Kidney (tissue), 14 donors: ENCODE measurements around the gene POFUT1. TPM values are rescaled to one million over a fixed set of nuclear protein-coding genes. Genes with fewer than 3 reads are reported as not detected.
"Not testable (repeated sequence)": the region's sequence is repeated elsewhere in the genome, so short reads cannot be mapped to it uniquely, and the experiment has no call there.

Experiments used
- DNase-seq, 5 donors: peaks; one replicate each; pipeline ENCODE4 v3.0.0-alpha.2; 2013 to 2020
- FAIRE-seq: peaks from 2 replicates; lab custom pipeline; 2012; peaks lifted over from hg19 to GRCh38; lab: Jason Lieb, UNC
- H3K27ac ChIP-seq, 2 donors: one replicate each; pipeline ENCODE4 v1.7.0; 2013; ENCODE audit warnings: low read depth in 2 of 2, low read length in 2 of 2, inconsistent platforms in 1 of 2
- H3K27me3 ChIP-seq: one replicate; pipeline ENCODE4 v1.7.1; 2013; ENCODE audit warnings: low read length, inconsistent platforms; ENCODE audit not compliant: control insufficient read depth, insufficient read depth
- H3K36me3 ChIP-seq, 3 donors: one replicate each; pipeline versions ENCODE4 v1.7.0 to v1.7.1; 2013; ENCODE audit warnings: low read length in 3 of 3, control low read depth in 1 of 3, inconsistent platforms in 1 of 3; ENCODE audit not compliant: insufficient read depth in 3 of 3, control insufficient read depth in 2 of 3
- H3K4me1 ChIP-seq, 3 donors: one replicate each; pipeline versions ENCODE4 v1.7.0 to v1.7.1; 2013; ENCODE audit warnings: low read length in 3 of 3, inconsistent platforms in 1 of 3, low read depth in 1 of 3; ENCODE audit not compliant: control insufficient read depth in 2 of 3, insufficient read depth in 2 of 3
- H3K4me3 ChIP-seq, 3 donors: one replicate each; pipeline versions ENCODE4 v1.7.0 to v1.8.1; 2013; ENCODE audit warnings: low read length in 3 of 3, control low read depth in 1 of 3, inconsistent platforms in 1 of 3
- H3K9ac ChIP-seq, 3 donors: one replicate each; pipeline versions ENCODE4 v1.7.0 to v1.7.1; 2013; ENCODE audit warnings: low read length in 3 of 3, control low read depth in 1 of 3, inconsistent platforms in 1 of 3
- H3K9me3 ChIP-seq, 3 donors: one replicate each; pipeline versions ENCODE4 v1.7.0 to v1.7.1; 2013; ENCODE audit warnings: low read length in 3 of 3, control low read depth in 1 of 3, inconsistent platforms in 1 of 3; ENCODE audit not compliant: control insufficient read depth in 2 of 3, insufficient read depth in 1 of 3
- intact Hi-C: fragments of 100-400 bp; cut with DNase I; formaldehyde crosslinking; loops from one replicate; pipeline ENCODE4 v1.11.1; 2022
- polyA plus RNA-seq: library from polyadenylated mRNA; stranded (reverse); fragments of 350-450 nt; fragmentation: Illumina TruSeq; extraction: RNeasy Lipid Tissue Mini Kit (QIAGEN cat#74804); gene quantifications from one replicate; pipeline ENCODE4 v1.2.3, GENCODE V29; 2014; ENCODE audit warnings: low read depth, low replicate concordance; ENCODE audit not compliant: insufficient read depth
- total RNA-seq: library from RNA; stranded (reverse); fragmentation: NEBNext Ultra II Directional; extraction: Animal tissue kit (Norgen Biotek cat#: 25700); gene quantifications from one replicate; pipeline ENCODE4 v1.2.1, GENCODE V29; 2021
- TF ChIP-seq, protein P1 (sequence below): IDR thresholded peaks from 3 replicates; pipeline ENCODE4 v1.5.1; 2012; ENCODE audit warnings: mild to moderate bottlenecking, moderate library complexity, borderline replicate concordance; ENCODE audit not compliant: insufficient read depth; ENCODE audit errors: extremely low read depth
- donor health status: control.
- donor health status: control.
- donor health status: control.
- donor health status: control.
- donor health status: control.
- donor health status: DM: yes; HTN: yes; CAD: no.
- donor health status: Normal renal cell carcinoma (clear cell type).

The POFUT1 gene
- total and polyA plus RNA-seq, 2 donors from 2014 or later, result 16.7 to 36.7 TPM

DNA sequence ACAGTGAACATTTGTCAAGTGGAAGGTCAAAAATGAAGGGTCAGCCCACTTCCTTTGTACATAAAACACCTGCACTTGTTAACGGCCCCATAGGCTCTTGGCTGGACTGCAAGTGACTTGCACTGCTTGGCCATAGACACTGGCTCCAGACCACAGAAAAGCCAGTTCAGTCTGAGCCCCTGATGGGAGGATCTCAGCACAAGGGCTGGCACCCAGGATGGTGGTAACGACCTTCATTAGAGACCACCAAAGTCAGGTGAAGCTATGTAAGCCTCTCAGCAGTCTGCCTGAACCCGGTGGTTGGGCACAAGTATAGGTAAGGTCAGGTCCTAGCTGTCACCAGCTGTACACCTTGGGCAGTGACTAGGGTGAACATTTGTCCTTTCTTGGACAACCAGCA lies 16.3 kb upstream of the POFUT1 start:
- H3K4me3 ChIP-seq, result no peak overlapping the region
- peaks cover 0 to 22% (median 6%) of the 10 kb centered on the region in 3 donors for H3K4me1 ChIP-seq
- TF ChIP-seq, protein P1, sequence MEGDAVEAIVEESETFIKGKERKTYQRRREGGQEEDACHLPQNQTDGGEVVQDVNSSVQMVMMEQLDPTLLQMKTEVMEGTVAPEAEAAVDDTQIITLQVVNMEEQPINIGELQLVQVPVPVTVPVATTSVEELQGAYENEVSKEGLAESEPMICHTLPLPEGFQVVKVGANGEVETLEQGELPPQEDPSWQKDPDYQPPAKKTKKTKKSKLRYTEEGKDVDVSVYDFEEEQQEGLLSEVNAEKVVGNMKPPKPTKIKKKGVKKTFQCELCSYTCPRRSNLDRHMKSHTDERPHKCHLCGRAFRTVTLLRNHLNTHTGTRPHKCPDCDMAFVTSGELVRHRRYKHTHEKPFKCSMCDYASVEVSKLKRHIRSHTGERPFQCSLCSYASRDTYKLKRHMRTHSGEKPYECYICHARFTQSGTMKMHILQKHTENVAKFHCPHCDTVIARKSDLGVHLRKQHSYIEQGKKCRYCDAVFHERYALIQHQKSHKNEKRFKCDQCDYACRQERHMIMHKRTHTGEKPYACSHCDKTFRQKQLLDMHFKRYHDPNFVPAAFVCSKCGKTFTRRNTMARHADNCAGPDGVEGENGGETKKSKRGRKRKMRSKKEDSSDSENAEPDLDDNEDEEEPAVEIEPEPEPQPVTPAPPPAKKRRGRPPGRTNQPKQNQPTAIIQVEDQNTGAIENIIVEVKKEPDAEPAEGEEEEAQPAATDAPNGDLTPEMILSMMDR, result no peak
- no peaks in the 10 kb centered on the region for H3K9me3 ChIP-seq
- no peak for DNase-seq
- no peak overlapping the region for H3K27ac ChIP-seq
- no peak overlapping the region for H3K9ac ChIP-seq
- intact Hi-C loops, result no loop called here
- no peaks in the 10 kb centered on the region for H3K27me3 ChIP-seq
- peaks cover 3 to 15% (median 9%) of the 10 kb centered on the region in 3 donors for H3K36me3 ChIP-seq
- FAIRE-seq, result no peak

DNA sequence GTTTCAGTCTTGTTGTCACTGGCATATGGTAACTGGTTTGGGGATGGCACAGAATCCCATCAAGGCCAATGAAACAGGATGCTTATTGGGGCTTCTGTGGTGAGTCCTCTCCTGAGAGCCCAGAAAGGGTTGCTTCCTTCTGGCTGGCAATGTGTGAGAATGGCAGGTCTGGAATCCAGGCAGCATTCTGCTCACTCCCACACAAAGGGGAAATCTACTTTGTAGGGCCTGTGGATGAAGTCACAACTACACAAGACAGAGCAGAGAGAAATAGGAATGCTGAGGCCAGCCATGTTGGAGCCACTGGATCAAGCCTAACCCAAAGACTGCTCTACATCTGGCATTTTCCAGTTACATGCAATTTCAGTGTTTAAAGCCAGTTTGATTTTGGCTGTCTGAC lies 15.8 kb upstream of the POFUT1 start:
- no peaks in the 10 kb centered on the region for H3K27me3 ChIP-seq
- H3K4me1 ChIP-seq, result peaks cover 0 to 22% (median 5%) of the 10 kb centered on the region in 3 donors
- no peak overlapping the region for H3K4me3 ChIP-seq
- no peak overlapping the region for H3K9ac ChIP-seq
- no peaks in the 10 kb centered on the region for H3K9me3 ChIP-seq
- TF ChIP-seq, protein P1, result no peak
- intact Hi-C loops, result no loop called here
- no peak for DNase-seq
- no peak overlapping the region for H3K27ac ChIP-seq
- peaks cover 3 to 15% (median 10%) of the 10 kb centered on the region in 3 donors for H3K36me3 ChIP-seq
- FAIRE-seq, result no peak

DNA sequence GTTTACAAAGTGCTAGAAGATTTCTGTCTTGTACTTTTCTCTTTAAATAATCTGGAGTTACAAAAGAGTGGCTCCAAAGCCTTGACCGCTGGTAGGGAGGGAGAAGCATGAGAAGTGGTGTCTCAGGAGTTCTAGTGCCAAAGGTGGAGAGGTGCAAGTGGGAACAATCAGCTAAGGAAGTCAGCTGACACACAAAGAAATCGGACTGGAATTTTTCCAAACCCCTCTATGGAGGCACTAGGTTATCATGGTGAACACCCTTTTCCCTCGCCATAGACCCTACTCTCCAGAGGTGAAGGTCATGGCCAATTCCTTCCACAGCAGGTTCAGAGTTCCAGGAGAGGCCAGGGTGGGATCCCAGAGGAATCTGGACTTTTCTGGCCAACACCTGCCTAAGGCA lies 15.0 kb upstream of the POFUT1 start:
- no peak for DNase-seq
- H3K27ac ChIP-seq, result peak overlapping the region in 1 of 2 donors; percentile 8
- no peak for FAIRE-seq

DNA sequence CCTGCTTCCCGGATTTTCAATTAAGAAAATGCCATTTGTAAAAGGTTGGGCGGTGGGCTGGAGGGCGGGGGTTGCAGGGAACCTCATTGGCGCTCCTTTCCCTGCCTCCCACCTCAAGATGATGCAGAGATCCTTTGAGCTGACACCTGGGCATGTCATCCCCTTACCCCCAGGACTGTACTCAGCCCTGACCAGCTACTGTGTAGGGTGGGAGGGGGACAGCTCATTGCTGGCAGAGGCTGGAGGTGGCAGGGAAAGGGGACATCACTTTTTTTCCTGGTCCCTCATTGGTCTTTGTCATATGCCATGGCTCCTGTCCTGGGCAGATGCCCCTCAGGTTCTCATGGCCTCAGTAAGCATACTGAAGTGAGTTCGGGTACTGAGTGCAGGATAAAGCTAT lies 14.3 kb upstream of the POFUT1 start:
- H3K4me3 ChIP-seq, DNase-seq, FAIRE-seq, intact Hi-C loops, H3K9ac ChIP-seq, H3K9me3 ChIP-seq, H3K27me3 ChIP-seq: not testable (repeated sequence)
- Histone ChIP-seq H3K27ac (peak overlapping the region in 1 of 2 donors; percentile 26), H3K36me3 (peaks cover 3 to 23% (median 16%) of the 10 kb centered on the region in 3 donors), H3K4me1 (peaks cover 0 to 19% (median 5%) of the 10 kb centered on the region in 3 donors)

More for the DNA sequence above, 15.0 kb upstream of the POFUT1 start:
- H3K4me3 ChIP-seq, result no peak overlapping the region
- no peaks in the 10 kb centered on the region for H3K9me3 ChIP-seq
- TF ChIP-seq, protein P1, result no peak
- intact Hi-C loops, result no loop called here
- peaks cover 3 to 23% (median 16%) of the 10 kb centered on the region in 3 donors for H3K36me3 ChIP-seq
- no peaks in the 10 kb centered on the region for H3K27me3 ChIP-seq
- no peak overlapping the region for H3K9ac ChIP-seq
- peaks cover 0 to 22% (median 5%) of the 10 kb centered on the region in 3 donors for H3K4me1 ChIP-seq
